HG03571 (cell line): Measurements from ENCODE around the gene DHRS3.
A peak's percentile ranks its signal among the peaks of the same experiment; 100 is the strongest.
"Not testable (repeated sequence)": the region's sequence is repeated elsewhere in the genome, so short reads cannot be mapped to it uniquely, and the experiment has no call there.

Experiments
- ATAC-seq: cut with Tn5 transposase; IDR thresholded peaks from one replicate; pipeline ENCODE4 v1.9.1; 2021; ENCODE audit not compliant: unreplicated experiment

DHRS3 gene, protein sequence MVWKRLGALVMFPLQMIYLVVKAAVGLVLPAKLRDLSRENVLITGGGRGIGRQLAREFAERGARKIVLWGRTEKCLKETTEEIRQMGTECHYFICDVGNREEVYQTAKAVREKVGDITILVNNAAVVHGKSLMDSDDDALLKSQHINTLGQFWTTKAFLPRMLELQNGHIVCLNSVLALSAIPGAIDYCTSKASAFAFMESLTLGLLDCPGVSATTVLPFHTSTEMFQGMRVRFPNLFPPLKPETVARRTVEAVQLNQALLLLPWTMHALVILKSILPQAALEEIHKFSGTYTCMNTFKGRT

DNA sequence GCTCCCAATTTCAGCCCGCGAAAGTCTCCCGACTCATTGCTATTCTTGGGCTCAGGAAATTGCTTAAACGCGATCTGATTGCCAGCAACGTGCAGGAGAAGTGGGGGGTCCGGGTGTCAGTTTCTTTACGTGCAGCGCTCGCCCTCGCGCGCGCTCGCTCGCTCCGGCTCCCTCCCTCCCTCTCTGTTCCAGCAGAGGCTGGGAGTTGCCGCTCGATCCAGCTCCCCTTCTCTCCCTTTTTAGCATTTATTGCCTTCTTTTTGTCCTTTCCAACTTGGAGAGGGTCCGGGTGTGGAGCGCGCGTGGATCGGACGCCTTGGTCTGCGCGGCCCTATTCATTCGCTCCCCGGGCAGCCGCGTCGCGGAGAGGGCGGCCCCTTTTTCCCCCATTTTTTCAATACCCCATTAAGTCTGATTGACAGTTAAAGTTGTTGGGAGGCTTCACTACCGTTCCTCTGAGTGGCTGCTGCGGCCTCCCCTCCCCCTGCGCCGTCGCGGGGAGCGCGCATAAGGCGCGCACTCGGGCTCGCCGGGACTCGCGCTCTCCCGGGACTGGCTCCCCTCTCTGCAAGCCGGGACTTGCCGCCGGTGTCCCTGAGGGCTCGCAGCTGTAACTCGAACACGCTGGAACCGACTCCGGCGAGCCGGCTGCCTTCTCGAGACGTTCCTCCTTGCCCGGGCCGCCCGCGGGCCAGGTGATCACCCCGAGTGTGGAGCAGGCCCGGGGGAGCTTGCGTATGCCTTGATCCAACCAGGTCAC is at the start of gene DHRS3:
DHRS3 (minus strand) TSS at position 310 of the 760 bp plus-strand sequence. CDS start 862 bp downstream, outside the sequence.
- no peak for ATAC-seq

GRCh38 chr1:12666141-12666735 is 48.2 kb upstream of the DHRS3 start:
- no peak for ATAC-seq

DNA sequence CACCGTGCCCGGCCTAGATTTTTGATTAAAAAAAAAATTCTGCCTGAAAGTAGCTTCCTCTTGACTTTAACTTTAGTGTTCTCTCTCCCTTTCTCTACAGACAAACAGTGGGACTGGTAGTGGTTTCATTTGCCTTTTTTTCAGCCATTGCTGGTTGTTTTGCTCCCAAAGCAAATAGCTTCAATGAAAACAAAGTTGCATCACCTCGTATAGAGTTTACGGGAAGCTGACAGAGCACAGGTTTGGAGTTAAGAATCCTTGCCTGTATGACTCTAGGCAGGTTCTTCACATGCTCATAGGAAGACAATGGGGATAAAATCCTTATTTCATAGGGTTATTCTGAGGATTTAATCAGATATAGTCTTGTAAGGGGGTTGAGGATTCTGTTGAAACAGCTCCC is 47.5 kb upstream of the DHRS3 start:
- ATAC-seq, result no peak

DNA sequence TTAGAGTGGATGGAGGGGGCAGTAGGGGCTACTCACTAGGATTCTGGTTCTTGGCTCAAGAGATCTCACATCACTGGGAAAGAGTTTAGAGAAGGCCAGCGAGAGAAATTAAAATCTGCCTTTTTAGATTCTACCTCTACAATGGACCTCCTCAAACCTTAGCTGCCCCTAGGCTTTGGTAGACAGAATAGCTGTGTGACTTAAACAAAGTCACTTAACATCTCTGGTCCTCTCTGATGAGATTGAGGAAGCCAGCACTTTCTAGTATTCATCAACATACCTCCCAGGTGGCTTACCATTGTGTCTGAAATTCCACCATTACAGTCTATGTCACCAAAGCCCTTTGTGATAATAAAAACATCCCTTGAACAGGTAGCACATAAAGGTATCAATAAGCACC is 44.5 kb upstream of the DHRS3 start:
- no peak for ATAC-seq

DNA sequence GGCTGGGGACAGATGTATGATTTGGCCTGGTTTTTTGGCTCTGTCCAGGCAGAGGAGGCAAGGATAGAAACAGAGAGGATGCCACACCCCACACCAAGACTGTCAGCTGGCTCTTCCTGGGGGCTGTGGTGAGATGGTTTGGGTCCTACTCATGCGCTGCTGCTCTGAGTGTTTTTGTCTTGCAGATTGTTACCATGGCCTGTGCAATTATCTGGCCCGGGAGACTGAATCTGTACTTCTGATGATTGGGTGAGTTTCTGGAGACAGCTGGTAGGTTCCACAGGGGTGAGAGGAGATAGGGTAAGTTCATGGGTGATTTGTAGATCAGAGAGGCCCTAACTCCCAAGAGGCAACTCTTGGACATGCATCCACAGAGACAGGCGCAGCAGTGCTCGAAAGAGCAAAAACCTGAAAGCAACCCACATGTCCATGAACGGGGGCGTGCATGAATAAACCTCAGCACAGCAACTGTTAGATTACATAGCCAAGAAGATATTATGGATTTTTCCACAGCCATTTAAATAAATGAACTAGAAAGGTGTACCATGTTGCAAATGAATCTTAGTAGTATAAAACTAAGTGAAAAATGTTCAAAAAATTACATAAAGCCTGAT is 43.7 kb upstream of the DHRS3 start:
- no peak for ATAC-seq

GRCh38 chr1:12658531-12659453 is 40.8 kb upstream of the DHRS3 start:
- peak; percentile 69 for ATAC-seq

DNA sequence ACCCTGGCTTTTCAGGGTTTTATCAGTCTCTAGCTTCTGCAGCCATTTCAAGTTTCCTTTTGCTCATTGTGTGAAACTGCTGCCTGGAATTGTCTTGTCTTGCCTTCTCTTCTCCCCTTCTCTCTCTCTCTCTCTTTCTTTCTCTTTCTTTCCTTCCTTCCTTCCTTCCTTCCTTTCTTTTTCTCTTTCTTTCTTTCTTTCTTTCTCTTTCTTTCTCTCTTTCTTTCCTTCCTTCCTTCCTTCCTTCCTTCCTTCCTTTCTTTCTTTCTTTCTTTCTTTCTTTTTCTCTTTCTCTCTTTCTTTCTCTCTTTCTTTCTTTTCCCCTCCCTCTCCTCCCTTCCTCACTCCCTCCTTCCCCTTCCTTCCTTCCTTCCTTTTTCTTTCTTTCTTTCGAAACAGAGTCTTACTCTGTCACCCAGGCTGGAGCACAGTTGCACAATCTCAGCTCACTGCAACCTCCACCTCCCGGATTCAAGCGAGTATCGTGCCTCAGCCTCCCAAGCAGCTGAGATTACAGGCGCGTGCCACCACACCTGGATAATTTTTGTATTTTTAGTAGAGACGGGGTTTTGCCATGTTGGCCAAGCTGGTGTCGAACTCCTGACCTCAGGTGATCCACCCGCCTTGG is 40.0 kb upstream of the DHRS3 start:
- not testable (repeated sequence) for ATAC-seq

DNA sequence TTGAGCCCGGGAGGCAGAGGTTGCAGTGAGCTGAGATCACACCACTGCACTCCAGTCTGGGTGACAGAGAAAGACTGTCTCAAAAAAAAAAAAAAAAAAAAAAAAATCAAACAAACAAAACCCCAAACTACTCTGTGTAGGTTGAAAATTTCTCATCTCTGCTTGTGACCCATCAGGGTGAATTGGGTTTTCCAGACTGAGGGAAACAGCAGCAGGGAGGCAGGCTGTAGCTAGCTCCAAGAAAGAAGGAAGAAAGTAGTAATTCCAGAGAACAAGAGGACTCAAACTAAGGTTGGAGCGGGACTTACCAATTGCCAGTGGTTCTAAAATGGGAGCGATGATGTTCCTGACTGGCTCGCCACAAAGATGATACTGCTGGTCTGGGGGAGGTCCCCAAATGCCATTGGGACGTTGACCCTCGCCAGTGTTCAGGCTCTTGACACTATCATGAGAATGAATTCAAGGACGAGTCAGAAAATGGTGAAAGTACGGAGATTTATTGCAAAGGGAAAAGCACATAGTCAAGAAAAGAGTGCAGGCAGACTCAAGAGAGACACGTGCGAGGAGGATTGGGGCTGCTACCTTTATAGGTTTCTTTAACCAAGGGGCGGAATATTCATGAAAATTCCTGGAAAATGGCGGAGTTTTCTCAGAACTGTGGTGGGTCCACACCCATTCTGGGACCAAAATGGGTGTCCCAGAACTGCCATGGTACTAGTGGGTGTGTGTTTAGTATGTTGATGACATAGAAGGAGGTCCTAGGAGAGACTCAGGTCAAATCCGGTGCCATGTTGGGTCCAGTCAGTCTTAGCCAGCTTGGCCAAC is 39.3 kb upstream of the DHRS3 start:
- no peak for ATAC-seq

GRCh38 chr1:12656575-12656974 is 38.6 kb upstream of the DHRS3 start:
- ATAC-seq, result no peak

- no peak for ATAC-seq
Observed at GRCh38 chr1:12654657-12655056, 36.6 kb upstream of the DHRS3 start.

DNA sequence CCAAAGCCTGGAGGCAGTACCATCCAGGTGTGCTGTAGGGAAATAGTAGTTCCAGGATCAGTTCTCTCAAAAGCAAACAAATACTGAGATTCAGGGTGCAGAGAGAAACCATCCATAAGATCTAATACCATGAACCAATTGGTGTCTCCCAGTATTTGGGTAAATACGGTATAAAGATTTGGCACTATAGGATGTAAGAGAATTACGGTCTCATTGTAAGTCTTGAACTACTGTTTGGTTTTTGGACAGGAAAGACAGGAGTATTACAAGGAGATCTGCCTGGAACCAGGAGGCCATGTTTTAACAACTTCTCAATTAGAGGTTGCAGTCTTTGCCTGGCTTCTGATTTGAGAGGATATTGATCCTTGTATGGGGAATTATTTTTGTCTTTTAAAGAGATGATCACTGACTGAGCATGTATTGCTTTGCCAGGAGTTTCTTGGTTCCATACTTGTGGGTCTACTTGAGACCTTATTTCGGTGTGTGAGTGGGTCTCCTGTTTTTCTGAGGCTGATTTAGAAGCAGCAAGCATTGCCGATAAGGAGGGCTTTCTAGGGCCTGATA is 36.1 kb upstream of the DHRS3 start:
- ATAC-seq, result no peak

DNA sequence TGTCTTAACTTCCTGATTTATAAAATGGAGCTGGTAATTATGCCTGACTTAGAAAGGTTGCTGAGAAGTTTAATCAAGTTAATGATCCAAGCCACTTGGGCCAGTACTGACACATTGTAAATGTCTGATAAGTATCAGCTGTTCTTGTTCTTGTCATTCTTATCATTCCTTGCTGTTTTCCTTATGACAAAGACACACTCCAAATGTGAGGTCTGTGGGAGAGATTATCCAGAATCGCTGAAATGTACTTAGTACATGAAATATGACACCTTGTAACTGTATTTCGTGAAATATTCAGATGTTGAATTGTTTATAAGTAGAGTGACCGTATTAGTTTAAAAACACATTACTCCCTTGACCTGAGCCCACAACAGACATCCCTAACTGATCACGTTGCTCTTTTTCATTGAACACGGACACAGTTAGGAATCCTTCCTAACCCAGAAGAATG is 32.0 kb upstream of the DHRS3 start:
- ATAC-seq, result no peak

DNA sequence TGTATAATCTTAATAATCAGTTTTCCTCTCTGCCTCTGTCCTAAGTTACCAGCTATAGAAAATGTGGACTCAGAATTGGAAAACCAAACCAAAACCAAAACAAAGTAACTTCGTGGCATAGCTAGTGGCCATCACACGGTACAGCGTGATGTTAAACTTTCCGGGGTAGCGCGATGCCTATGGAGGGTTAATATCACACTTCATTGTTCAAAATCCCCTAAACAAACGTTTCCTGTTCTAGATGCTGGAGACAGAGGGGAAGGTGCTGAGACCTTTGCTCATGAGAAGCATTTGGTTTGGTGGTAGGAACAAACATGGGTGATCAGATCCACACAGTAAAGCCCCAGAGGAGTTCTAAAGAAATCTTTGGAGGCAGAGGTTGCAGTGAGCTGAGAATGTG is 30.7 kb upstream of the DHRS3 start:
- ATAC-seq, result no peak

DNA sequence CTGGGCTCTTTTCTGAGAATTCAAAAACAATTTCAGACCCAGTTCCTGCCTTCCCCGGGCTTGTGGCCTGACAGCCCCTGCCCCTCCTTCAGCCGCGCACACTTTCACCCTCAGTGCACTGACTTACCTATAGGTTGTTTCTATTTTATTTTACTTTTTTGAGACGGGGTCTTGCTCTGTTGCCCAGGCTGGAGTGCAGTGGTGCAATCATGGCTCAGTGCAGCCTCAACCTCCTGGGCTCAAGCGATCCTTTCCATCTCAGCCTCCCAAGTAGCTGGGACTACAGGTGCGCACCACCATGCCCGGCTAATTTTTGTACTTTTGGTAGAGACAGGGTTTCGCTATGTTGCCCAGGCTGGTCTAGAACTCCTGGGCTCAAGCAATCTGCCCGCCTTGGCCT is 27.4 kb upstream of the DHRS3 start:
- not testable (repeated sequence) for ATAC-seq

DNA sequence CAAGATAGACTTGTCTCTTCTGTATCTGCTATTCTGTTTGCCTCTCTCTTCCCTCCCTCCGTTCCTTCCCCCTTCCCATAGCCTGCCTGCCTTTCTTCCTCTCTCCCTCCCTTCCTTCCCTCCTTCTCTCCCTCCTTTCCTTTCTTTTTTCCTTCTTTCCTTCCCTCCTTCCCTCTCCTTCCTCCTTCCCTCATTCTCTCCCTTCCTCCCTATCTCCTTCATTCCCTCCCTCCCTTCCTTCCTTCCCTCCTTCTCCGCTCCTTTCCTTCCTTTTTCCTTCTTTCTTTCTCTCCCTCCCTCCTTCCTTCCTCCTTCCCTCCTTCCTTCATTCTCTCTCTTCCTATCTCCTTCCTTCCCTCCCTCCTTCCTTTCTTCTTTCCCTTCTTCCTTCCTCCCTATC is 26.8 kb upstream of the DHRS3 start:
- ATAC-seq, result no peak

DNA sequence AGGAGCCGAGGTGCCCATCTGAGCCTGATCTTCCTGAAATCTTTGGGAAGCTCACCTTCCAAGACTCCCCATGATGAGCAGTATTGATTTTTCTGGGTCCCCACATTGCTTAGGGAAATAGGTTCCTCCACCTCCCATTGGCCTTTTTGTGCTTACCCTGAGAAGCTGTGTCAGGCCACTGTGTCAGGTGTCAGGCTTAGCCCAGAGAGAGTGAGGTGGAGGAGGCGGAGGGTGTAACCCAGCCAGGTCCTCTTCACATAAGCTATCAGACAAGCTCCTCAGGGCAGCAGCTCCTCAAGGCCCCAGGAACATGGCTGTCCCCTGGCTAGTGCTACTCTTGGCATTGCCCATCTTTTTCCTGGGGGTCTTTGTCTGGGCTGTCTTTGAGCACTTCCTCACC is 26.2 kb upstream of the DHRS3 start:
- ATAC-seq, result no peak

DNA sequence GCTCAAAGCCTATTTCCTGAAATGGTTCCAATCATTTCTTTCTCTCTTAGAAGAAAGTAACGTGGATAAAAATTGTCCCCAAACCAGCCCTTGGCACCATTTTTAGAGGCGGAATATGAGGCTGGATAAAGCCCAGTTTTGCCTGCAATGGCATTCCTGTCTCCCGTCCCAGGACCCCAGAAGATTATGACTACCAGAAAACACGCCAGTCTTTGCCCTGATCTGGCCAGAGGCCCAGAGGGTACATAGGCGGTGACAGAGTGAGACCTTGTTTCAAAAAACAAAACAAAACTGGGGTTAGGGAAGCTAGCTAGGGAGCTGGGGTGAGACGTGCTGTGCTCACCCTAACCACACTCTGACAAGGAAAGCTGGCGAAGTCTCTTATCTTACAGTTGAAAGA is 25.8 kb upstream of the DHRS3 start, which contains the start of gene AADACL4:
AADACL4 (plus strand) TSS at position 301 of the 400 bp plus-strand sequence. CDS start 462 bp downstream, outside the sequence.
- no peak for ATAC-seq

DNA sequence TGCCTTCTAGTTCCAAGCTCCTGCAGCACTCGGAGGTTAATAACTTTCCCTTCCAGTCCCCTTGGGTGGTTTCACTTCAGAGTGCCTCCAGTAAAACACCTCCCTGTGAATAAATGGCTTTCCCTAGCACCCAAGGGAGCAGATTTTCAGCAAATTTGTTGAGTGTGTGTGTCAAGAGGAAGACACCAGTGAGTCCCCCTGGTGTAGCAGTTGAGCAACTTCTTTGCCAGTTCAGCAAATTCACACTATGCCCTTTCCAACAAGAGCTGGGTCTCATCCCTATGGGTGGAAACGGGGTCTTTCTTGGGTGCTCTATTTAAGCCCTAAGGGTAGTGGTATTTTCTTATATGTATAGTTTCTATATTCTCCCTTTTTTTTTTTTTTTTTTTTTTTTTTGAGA is 25.1 kb upstream of the DHRS3 start:
- ATAC-seq, result no peak

DNA sequence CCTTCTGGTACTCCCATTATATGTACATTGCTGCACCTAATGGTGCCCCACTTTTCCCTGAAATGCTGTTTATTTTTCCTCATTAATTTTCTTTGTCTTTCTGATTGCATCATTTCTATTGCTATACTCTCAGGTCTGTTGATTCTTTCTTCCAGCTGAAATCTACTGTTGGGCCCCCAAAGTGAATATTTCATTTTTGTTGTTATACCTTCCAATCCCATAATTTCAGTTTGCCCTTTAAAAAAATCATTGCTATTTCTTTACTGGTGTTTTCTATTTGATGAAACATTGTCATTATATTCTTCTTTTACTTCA is 22.9 kb upstream of the DHRS3 start:
- no peak for ATAC-seq
